Measurements from ENCODE around the gene PLCL2. TPM values are rescaled to one million over a fixed set of nuclear protein-coding genes. Genes with fewer than 3 reads are reported as not detected.

PLCL2 gene
- polyA plus RNA-seq, 2 of the 4 experiments (the other 2 are of a cell fraction), result 2.1 to 3.0 TPM

GRCh38 chr3:16992198-16992597 lies 107.4 kb downstream of the PLCL2 start:
- H3K9me3 ChIP-seq, result no peaks in the 10 kb centered on the region
- ATAC-seq (no peak), DNase-seq (ENCODE audit: low read depth in 1 of 2, low spot score in 1 of 2) (no peak), FAIRE-seq (no peak)
- TF ChIP-seq ZSCAN20 (CRISPR knock-in tag; IDR thresholded peaks at IDR 0.05) (no peak), POLR2A (IDR thresholded peaks at IDR 0.05; ENCODE audit: low read length) (no peak), TFCP2L1 (CRISPR knock-in tag; IDR thresholded peaks at IDR 0.05) (no peak), HOXA7 (CRISPR knock-in tag; IDR thresholded peaks at IDR 0.05) (no peak), GATA3 (IDR thresholded peaks at IDR 0.05; ENCODE audit: borderline replicate concordance) (no peak), PBX3 (IDR thresholded peaks at IDR 0.05) (no peak), CBX8 (IDR thresholded peaks at IDR 0.05) (no peak), RNF2 (IDR thresholded peaks at IDR 0.05; ENCODE audit: borderline replicate concordance, low read depth) (no peak)
- 90% methylated on average over 3 of the region's 3 CpGs for WGBS (ENCODE audit: missing lambda C conversion rate)
- H3K4me2 ChIP-seq, result no peak overlapping the region
- no peak overlapping the region for H3K27ac ChIP-seq
- H3K4me3 ChIP-seq, result no peak overlapping the region
- POLR2A ChIA-PET, result no interaction called here
- CTCF ChIA-PET, result no interaction called here
- H3K4me1 ChIP-seq, result peaks cover 28% of the 10 kb centered on the region

GRCh38 chr3:16993227-16993626 lies 108.5 kb downstream of the PLCL2 start:
- Histone ChIP-seq H3K4me1 (peaks cover 28% of the 10 kb centered on the region), H3K27ac (no peak overlapping the region), H3K4me2 (no peak overlapping the region), H3K4me3 (no peak overlapping the region), H3K9me3 (no peaks in the 10 kb centered on the region)
- no peak for TF ChIP-seq ATOH8 (CRISPR knock-in tag; IDR thresholded peaks at IDR 0.05; ENCODE audit: low read depth)
- peak; percentile 68 to 89 for TF ChIP-seq CEBPB (IDR thresholded peaks at IDR 0.05)
- TF ChIP-seq EHF (CRISPR knock-in tag; IDR thresholded peaks at IDR 0.05), result no peak
- no peak for TF ChIP-seq KDM1A (IDR thresholded peaks at IDR 0.05; ENCODE audit: low read depth)
- peak in 1 of 2 experiments; percentile 15 for DNase-seq (ENCODE audit: low read depth in 1 of 2, low spot score in 1 of 2)
- POLR2A ChIA-PET, result no interaction called here
- 100% methylated on average over 1 of the region's 1 CpG for WGBS (ENCODE audit: missing lambda C conversion rate)
- ATAC-seq, result no peak
- FAIRE-seq, result no peak
- CTCF ChIA-PET, result no interaction called here

- 19% methylated on average over 4 of the region's 4 CpGs for WGBS (ENCODE audit: missing lambda C conversion rate)
- POLR2A ChIA-PET, result no interaction called here
- Histone ChIP-seq H3K4me2 (peak overlapping the region; percentile 47), H3K4me1 (peaks cover 28% of the 10 kb centered on the region), H3K9me3 (no peaks in the 10 kb centered on the region), H3K4me3 (no peak overlapping the region), H3K27ac (no peak overlapping the region)
- DNase-seq (ENCODE audit: low read depth in 1 of 2, low spot score in 1 of 2) (peak; percentile 10 to 75), FAIRE-seq (no peak), ATAC-seq (peak; percentile 72 to 91)
- CTCF ChIA-PET, result interaction anchor here (0.8 to 1.0 kb wide), 2 partner anchors 20 to 109 kb away, joined by 3 read pairs; no protein-coding TSS in a partner anchor
- TF ChIP-seq BHLHE40 (IDR thresholded peaks at IDR 0.05; ENCODE audit: low read depth, low read length) (0 out of 2 replicates have a peak, but pooled peaks have one; percentile 15), ZC3H11A (IDR thresholded peaks at IDR 0.05) (no peak), CHD2 (IDR thresholded peaks at IDR 0.05; ENCODE audit: low read length, partially characterized antibody) (no peak), ATOH8 (CRISPR knock-in tag; IDR thresholded peaks at IDR 0.05; ENCODE audit: low read depth) (no peak), EHMT2 (IDR thresholded peaks at IDR 0.05; ENCODE audit: low read depth) (no peak), CTCF (IDR thresholded peaks at IDR 0.05) (no peak), FOXS1 (CRISPR knock-in tag; IDR thresholded peaks at IDR 0.05) (no peak), FOSL2 (IDR thresholded peaks at IDR 0.05) (no peak), FOSL2 (CRISPR knock-in tag; IDR thresholded peaks at IDR 0.05) (0 out of 2 replicates have a peak, but pooled peaks have one; percentile 37), REST (IDR thresholded peaks at IDR 0.05) (no peak), USF2 (IDR thresholded peaks at IDR 0.05) (no peak), MAX (IDR thresholded peaks at IDR 0.05) (0 out of 2 replicates have a peak, but pooled peaks have one; percentile 29), HES2 (IDR thresholded peaks at IDR 0.05) (no peak), EP300 (IDR thresholded peaks at IDR 0.05) (no peak), POLR2A (IDR thresholded peaks at IDR 0.05; ENCODE audit: low read length) (no peak)
These were observed 110.2 kb downstream of the PLCL2 start for GRCh38 chr3:16994854-16995525.
